ENCODE measurements around the gene OSGEP. TPM values are rescaled to one million over a fixed set of nuclear protein-coding genes. Genes with fewer than 3 reads are reported as not detected.

The OSGEP gene
- total and polyA plus RNA-seq, 2 of the 13 experiments (the other 11 are each of a cell fraction or from before 2014, with no cell fraction given) = 39.7 to 41.1 TPM

- TF ChIP-seq ZNF142 (CRISPR knock-in tag; IDR thresholded peaks at IDR 0.05) = peak; percentile 18; the same call in 1 of the 2 replicates
- peak; percentile 33; the same call in 1 of the 2 replicates for TF ChIP-seq GPN1 (CRISPR knock-in tag; IDR thresholded peaks at IDR 0.05; ENCODE audit: borderline replicate concordance)
- TF ChIP-seq CENPBD1 (CRISPR knock-in tag; IDR thresholded peaks at IDR 0.05; ENCODE audit: borderline replicate concordance, low read depth) = no peak; the same call in 1 of the 2 replicates
- no peak; the same call in 1 of the 2 replicates for TF ChIP-seq ZNF354B (CRISPR knock-in tag; IDR thresholded peaks at IDR 0.05)
- TF ChIP-seq U2AF2 (IDR thresholded peaks at IDR 0.05; ENCODE audit: low read depth, low read length) = no peak; the same call in 1 of the 2 replicates
- TF ChIP-seq HDAC2 (CRISPR knock-in tag; IDR thresholded peaks at IDR 0.05) = peak; percentile 49; the same call in 1 of the 2 replicates
- TF ChIP-seq SMARCC2 (IDR thresholded peaks at IDR 0.05) = no peak
- peak; percentile 93 for TF ChIP-seq ZNF563 (CRISPR knock-in tag; IDR thresholded peaks at IDR 0.05)
- TF ChIP-seq BRD4 (CRISPR knock-in tag; IDR thresholded peaks at IDR 0.05) = no peak; the same call in 1 of the 2 replicates
- TF ChIP-seq ERF (CRISPR knock-in tag; IDR thresholded peaks at IDR 0.05) = peak; percentile 83
- no peak for TF ChIP-seq XBP1 (CRISPR knock-in tag; IDR thresholded peaks at IDR 0.05)
- TF ChIP-seq ZUFSP (CRISPR knock-in tag; IDR thresholded peaks at IDR 0.05; ENCODE audit: borderline replicate concordance) = no peak
- TF ChIP-seq POLR2A (IDR thresholded peaks at IDR 0.05; ENCODE audit: insufficient read depth in 1 of 2, low read depth in 2 of 2, low read length in 2 of 2) = peak; percentile 86 to 93
- 0 out of 2 replicates have a peak, but pooled peaks have one; percentile 59 for TF ChIP-seq TRAFD1 (CRISPR knock-in tag; IDR thresholded peaks at IDR 0.05; ENCODE audit: borderline replicate concordance)
- TF ChIP-seq HNRNPLL (IDR thresholded peaks at IDR 0.05; ENCODE audit: low read depth, low read length, poor library complexity, severe bottlenecking) = peak; percentile 85
- TF ChIP-seq KDM6A (CRISPR knock-in tag; IDR thresholded peaks at IDR 0.05; ENCODE audit: low read depth) = no peak
- TF ChIP-seq STAT5B (CRISPR knock-in tag; IDR thresholded peaks at IDR 0.05) = no peak
- TF ChIP-seq NCOA5 (CRISPR knock-in tag; IDR thresholded peaks at IDR 0.05) = no peak
- TF ChIP-seq ZSCAN20 (CRISPR knock-in tag; IDR thresholded peaks at IDR 0.05; ENCODE audit: borderline replicate concordance) = no peak
- TF ChIP-seq ZNF432 (CRISPR knock-in tag; IDR thresholded peaks at IDR 0.05; ENCODE audit: borderline replicate concordance) = no peak
Measured at GRCh38 chr14:20454516-20455354, at the start of gene OSGEP, which contains the start of gene APEX1 (continued).
